Suprapubic skin (tissue), 4 donors: Measurements from ENCODE around the gene MALRD1. TPM values are rescaled to one million over a fixed set of nuclear protein-coding genes. Genes with fewer than 3 reads are reported as not detected.

Experiments
- DNase-seq, 2 donors: peaks; one replicate each; pipeline ENCODE4 v3.0.0-alpha.2; 2019; ENCODE audit warnings: low spot score in 2 of 2
- H3K27ac ChIP-seq: fragments of 200-600 bp; sonication (generic); one replicate; pipeline ENCODE4 v1.5.1; 2019
- H3K27me3 ChIP-seq: fragments of 200-600 bp; sonication (generic); one replicate; pipeline ENCODE4 v1.5.1; 2019
- H3K36me3 ChIP-seq: fragments of 200-600 bp; sonication (generic); one replicate; pipeline ENCODE4 v1.5.1; 2019
- H3K4me1 ChIP-seq: fragments of 200-600 bp; sonication (generic); one replicate; pipeline ENCODE4 v1.5.1; 2019
- H3K4me3 ChIP-seq: fragments of 200-600 bp; sonication (generic); one replicate; pipeline ENCODE4 v1.5.1; 2019; ENCODE audit warnings: mild to moderate bottlenecking
- H3K9me3 ChIP-seq: fragments of 200-600 bp; sonication (generic); one replicate; pipeline ENCODE4 v1.5.1; 2019
- CTCF ChIP-seq, 2 donors: fragments of 200-600 bp in 1 of 2; fragments of 450-650 bp in 1 of 2; sonication (generic) in 1 of 2; IDR thresholded peaks; one replicate each; pipeline ENCODE4 v1.5.1; 2016 to 2019; ENCODE audit warnings: antibody characterized with exemption in 2 of 2, mild to moderate bottlenecking in 1 of 2, moderate library complexity in 1 of 2
- EP300 ChIP-seq: sonication (generic); formaldehyde crosslinking; IDR thresholded peaks from one replicate; pipeline ENCODE4 v1.6.1; 2017; ENCODE audit warnings: antibody characterized with exemption
- POLR2A ChIP-seq, 2 donors: fragments of 450-650 bp; IDR thresholded peaks; one replicate each; pipeline ENCODE4 v1.6.1; 2017; ENCODE audit warnings: antibody characterized with exemption in 2 of 2, mild to moderate bottlenecking in 2 of 2, moderate library complexity in 2 of 2
- POLR2AphosphoS5 ChIP-seq, 3 donors: sonication (generic); formaldehyde crosslinking; IDR thresholded peaks; one replicate each; pipeline ENCODE4 v1.6.1; 2017; ENCODE audit warnings: antibody characterized with exemption in 3 of 3
- WGBS: methylation state at CpG from one replicate; pipeline ENCODE4 v1.1.5; 2018; 5-methylcytosine and 5-hydroxymethylcytosine counted together
- total RNA-seq, 4 donors: library from RNA; depleted of rRNA; stranded (reverse); fragments of >200 nt; gene quantifications; one replicate each; pipeline ENCODE4 v1.1.0, GENCODE V29; 2016

MALRD1 gene
- total RNA-seq, 4 donors from 2014 or later, result 0.23 to 0.80 (median 0.31) TPM; not detected in 1

GRCh38 chr10:19333631-19334030 lies 285.0 kb downstream of the MALRD1 start:
- no peak overlapping the region for H3K4me3 ChIP-seq
- no peak for DNase-seq
- no peak overlapping the region for H3K27ac ChIP-seq
- TF ChIP-seq POLR2AphosphoS5 (IDR thresholded peaks at IDR 0.05) (no peak), EP300 (no peak), CTCF (IDR thresholded peaks at IDR 0.05) (no peak)
- no peaks in the 10 kb centered on the region for H3K4me1 ChIP-seq
- WGBS, result 63% methylated on average over 2 of the region's 2 CpGs
- no peaks in the 10 kb centered on the region for H3K9me3 ChIP-seq
- no peaks in the 10 kb centered on the region for H3K36me3 ChIP-seq
- H3K27me3 ChIP-seq, result no peaks in the 10 kb centered on the region

DNA sequence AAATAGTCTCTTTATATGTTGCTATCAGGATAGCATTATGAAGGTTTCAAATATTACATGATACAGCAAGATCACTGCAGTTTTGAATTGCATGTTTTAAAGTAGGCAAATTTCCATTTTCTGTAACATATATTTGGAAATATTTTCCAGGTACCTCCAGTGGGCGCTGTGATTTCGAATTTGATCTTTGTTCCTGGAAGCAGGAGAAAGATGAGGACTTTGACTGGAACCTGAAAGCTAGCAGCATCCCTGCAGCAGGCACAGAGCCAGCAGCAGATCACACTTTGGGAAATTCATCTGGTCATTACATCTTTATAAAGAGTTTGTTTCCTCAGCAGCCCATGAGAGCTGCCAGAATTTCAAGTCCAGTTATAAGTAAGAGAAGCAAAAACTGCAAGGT lies 299.0 kb downstream of the MALRD1 start:
- Histone ChIP-seq H3K27ac (no peak overlapping the region), H3K36me3 (no peaks in the 10 kb centered on the region), H3K4me3 (no peak overlapping the region), H3K4me1 (no peaks in the 10 kb centered on the region), H3K27me3 (no peaks in the 10 kb centered on the region), H3K9me3 (no peaks in the 10 kb centered on the region)
- no peak for DNase-seq
- 24% methylated on average over 2 of the region's 2 CpGs for WGBS
- TF ChIP-seq EP300 (no peak), POLR2A (IDR thresholded peaks at IDR 0.05) (no peak), CTCF (IDR thresholded peaks at IDR 0.05) (no peak), POLR2AphosphoS5 (IDR thresholded peaks at IDR 0.05) (no peak)

- WGBS, result 89% methylated on average over 2 of the region's 2 CpGs
- TF ChIP-seq POLR2AphosphoS5 (IDR thresholded peaks at IDR 0.05) (no peak), POLR2A (IDR thresholded peaks at IDR 0.05) (no peak), CTCF (IDR thresholded peaks at IDR 0.05) (no peak), EP300 (no peak)
- no peaks in the 10 kb centered on the region for H3K36me3 ChIP-seq
Measured at GRCh38 chr10:19367176-19367575, 318.6 kb downstream of the MALRD1 start.

GRCh38 chr10:19373988-19374387 lies 325.4 kb downstream of the MALRD1 start:
- DNase-seq, result no peak
- Histone ChIP-seq H3K4me1 (no peaks in the 10 kb centered on the region), H3K4me3 (no peak overlapping the region), H3K9me3 (no peaks in the 10 kb centered on the region), H3K27me3 (no peaks in the 10 kb centered on the region), H3K36me3 (no peaks in the 10 kb centered on the region), H3K27ac (no peak overlapping the region)
- TF ChIP-seq POLR2AphosphoS5 (IDR thresholded peaks at IDR 0.05), result no peak
- no peak for TF ChIP-seq CTCF (IDR thresholded peaks at IDR 0.05)
- no peak for TF ChIP-seq EP300
- no peak for TF ChIP-seq POLR2A (IDR thresholded peaks at IDR 0.05)
- 62% methylated on average over 3 of the region's 3 CpGs for WGBS

More at GRCh38 chr10:19367176-19367575, 318.6 kb downstream of the MALRD1 start:
- Histone ChIP-seq H3K4me1 (no peaks in the 10 kb centered on the region), H3K27me3 (no peaks in the 10 kb centered on the region), H3K4me3 (no peak overlapping the region), H3K27ac (no peak overlapping the region), H3K9me3 (no peaks in the 10 kb centered on the region)
- DNase-seq, result no peak

- no peaks in the 10 kb centered on the region for H3K27me3 ChIP-seq
- no peak overlapping the region for H3K27ac ChIP-seq
- H3K4me3 ChIP-seq, result no peak overlapping the region
- H3K36me3 ChIP-seq, result no peaks in the 10 kb centered on the region
- peaks cover 5% of the 10 kb centered on the region for H3K9me3 ChIP-seq
- DNase-seq, result no peak
- TF ChIP-seq POLR2A (IDR thresholded peaks at IDR 0.05), result no peak
- TF ChIP-seq EP300, result no peak
- no peak for TF ChIP-seq POLR2AphosphoS5 (IDR thresholded peaks at IDR 0.05)
- no peak for TF ChIP-seq CTCF (IDR thresholded peaks at IDR 0.05)
- WGBS, result 84% methylated on average over 3 of the region's 3 CpGs
- H3K4me1 ChIP-seq, result no peaks in the 10 kb centered on the region
Measured at GRCh38 chr10:19385846-19386450, 337.3 kb downstream of the MALRD1 start.
